ENCODE data around the gene MCFD2. TPM values are rescaled to one million over a fixed set of nuclear protein-coding genes. Genes with fewer than 3 reads are reported as not detected.

MCFD2 gene
- total and polyA plus RNA-seq, 2 experiments from 2014 or later = 161 to 196 TPM

DNA sequence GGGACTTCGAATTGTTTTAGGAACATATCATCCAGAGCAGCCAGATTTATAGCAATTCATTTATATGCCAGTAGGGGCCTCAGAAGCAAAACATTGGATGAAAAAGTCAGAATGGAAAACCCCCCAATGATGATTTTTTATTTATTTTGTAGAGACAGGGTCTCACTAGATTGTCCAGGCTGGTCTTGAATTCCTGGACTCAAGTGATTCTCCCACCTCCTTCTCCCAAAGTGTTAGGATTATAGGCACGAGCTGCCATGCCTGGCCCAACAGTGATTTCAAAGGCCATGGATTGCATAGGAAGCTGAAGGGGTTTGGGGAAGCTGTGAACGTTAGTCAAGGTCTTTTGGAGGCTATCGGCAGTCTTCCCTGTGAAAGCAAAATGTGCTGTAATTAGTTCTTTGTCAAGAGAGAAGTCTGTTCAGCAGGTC lies 21.9 kb upstream of the MCFD2 start:
- no peaks in the 10 kb centered on the region for H3K9me2 ChIP-seq (replicated peaks; ENCODE audit: insufficient read depth)
- peaks cover 9% of the 10 kb centered on the region for H3K79me2 ChIP-seq
- H2AFZ ChIP-seq = no peak overlapping the region
- H4K20me1 ChIP-seq (ENCODE audit: insufficient read depth, poor library complexity, severe bottlenecking) = no peaks in the 10 kb centered on the region
- DNase-seq (ENCODE audit: low spot score) = no peak
- H3K4me1 ChIP-seq (ENCODE audit: insufficient read depth) = peaks cover 22% of the 10 kb centered on the region
- H3K27ac ChIP-seq = no peak overlapping the region
- H3K9me3 ChIP-seq (ENCODE audit: low read depth) = no peaks in the 10 kb centered on the region
- H3K36me3 ChIP-seq (replicated peaks; ENCODE audit: insufficient read depth, low read depth) = no peaks in the 10 kb centered on the region
- no peaks in the 10 kb centered on the region for H3K27me3 ChIP-seq
- no peak overlapping the region for H3K4me2 ChIP-seq
- 68% methylated on average over 4 of the region's 4 CpGs for whole genome bisulfite sequencing (ENCODE audit: low lambda C conversion rate, missing lambda C conversion rate)
- TF ChIP-seq, protein P1, sequence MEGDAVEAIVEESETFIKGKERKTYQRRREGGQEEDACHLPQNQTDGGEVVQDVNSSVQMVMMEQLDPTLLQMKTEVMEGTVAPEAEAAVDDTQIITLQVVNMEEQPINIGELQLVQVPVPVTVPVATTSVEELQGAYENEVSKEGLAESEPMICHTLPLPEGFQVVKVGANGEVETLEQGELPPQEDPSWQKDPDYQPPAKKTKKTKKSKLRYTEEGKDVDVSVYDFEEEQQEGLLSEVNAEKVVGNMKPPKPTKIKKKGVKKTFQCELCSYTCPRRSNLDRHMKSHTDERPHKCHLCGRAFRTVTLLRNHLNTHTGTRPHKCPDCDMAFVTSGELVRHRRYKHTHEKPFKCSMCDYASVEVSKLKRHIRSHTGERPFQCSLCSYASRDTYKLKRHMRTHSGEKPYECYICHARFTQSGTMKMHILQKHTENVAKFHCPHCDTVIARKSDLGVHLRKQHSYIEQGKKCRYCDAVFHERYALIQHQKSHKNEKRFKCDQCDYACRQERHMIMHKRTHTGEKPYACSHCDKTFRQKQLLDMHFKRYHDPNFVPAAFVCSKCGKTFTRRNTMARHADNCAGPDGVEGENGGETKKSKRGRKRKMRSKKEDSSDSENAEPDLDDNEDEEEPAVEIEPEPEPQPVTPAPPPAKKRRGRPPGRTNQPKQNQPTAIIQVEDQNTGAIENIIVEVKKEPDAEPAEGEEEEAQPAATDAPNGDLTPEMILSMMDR (IDR thresholded peaks at IDR 0.05; ENCODE audit: poor library complexity) = peak; percentile 16
- TF ChIP-seq EZH2phosphoT487 (IDR thresholded peaks at IDR 0.05; ENCODE audit: low read depth, severe bottlenecking, unreplicated experiment) (no peak), EZH2 (IDR thresholded peaks at IDR 0.05; ENCODE audit: borderline replicate concordance) (no peak)
- H3K4me3 ChIP-seq = no peak overlapping the region

GRCh38 chr2:46936566-46936965 lies 21.0 kb upstream of the MCFD2 start:
- Histone ChIP-seq H3K27ac (no peak overlapping the region), H3K27me3 (no peaks in the 10 kb centered on the region), H2AFZ (no peak overlapping the region), H3K4me1 (ENCODE audit: insufficient read depth) (peaks cover 16% of the 10 kb centered on the region), H3K4me3 (no peak overlapping the region), H3K36me3 (replicated peaks; ENCODE audit: insufficient read depth, low read depth) (no peaks in the 10 kb centered on the region), H3K79me2 (peaks cover 3% of the 10 kb centered on the region), H3K9me2 (replicated peaks; ENCODE audit: insufficient read depth) (no peaks in the 10 kb centered on the region), H3K4me2 (no peak overlapping the region), H4K20me1 (ENCODE audit: insufficient read depth, poor library complexity, severe bottlenecking) (no peaks in the 10 kb centered on the region), H3K9me3 (ENCODE audit: low read depth) (no peaks in the 10 kb centered on the region)
- 89% methylated on average over 5 of the region's 5 CpGs for WGBS (ENCODE audit: low lambda C conversion rate, missing lambda C conversion rate)
- no peak for DNase-seq (ENCODE audit: low spot score)
- TF ChIP-seq, protein P1 (IDR thresholded peaks at IDR 0.05; ENCODE audit: poor library complexity) = no peak

DNA sequence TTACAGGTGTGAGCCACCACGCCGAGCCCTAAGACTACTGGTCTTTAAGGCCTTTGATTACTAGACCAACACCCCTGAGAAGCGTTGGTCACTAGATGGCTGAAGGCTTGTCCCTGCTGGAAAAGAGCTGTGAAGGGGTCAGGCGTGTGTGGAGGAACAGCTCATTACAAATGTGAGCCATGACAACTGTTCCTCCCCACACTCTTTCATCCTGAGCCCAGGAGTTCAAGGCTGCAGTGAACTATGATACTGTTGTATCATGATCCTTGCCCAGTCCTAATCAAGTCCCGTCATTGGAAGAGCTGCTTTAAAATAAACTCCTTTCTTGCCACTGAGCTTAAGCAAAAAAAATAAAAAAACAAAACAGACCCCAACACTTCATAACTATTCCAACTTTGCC lies 19.5 kb upstream of the MCFD2 start:
- peaks cover 3% of the 10 kb centered on the region for H3K9me3 ChIP-seq (ENCODE audit: low read depth)
- no peak for DNase-seq (ENCODE audit: low spot score)
- peaks cover 10% of the 10 kb centered on the region for H3K4me1 ChIP-seq (ENCODE audit: insufficient read depth)
- H3K4me3 ChIP-seq = no peak overlapping the region
- H3K4me2 ChIP-seq = no peak overlapping the region
- TF ChIP-seq, protein P1 (IDR thresholded peaks at IDR 0.05; ENCODE audit: poor library complexity) = no peak
- TF ChIP-seq EZH2phosphoT487 (IDR thresholded peaks at IDR 0.05; ENCODE audit: low read depth, severe bottlenecking, unreplicated experiment) (no peak), EZH2 (IDR thresholded peaks at IDR 0.05; ENCODE audit: borderline replicate concordance) (no peak)
- no peak overlapping the region for H3K27ac ChIP-seq
- WGBS (ENCODE audit: low lambda C conversion rate, missing lambda C conversion rate) = 96% methylated on average over 5 of the region's 5 CpGs
- no peak overlapping the region for H2AFZ ChIP-seq
- H3K9me2 ChIP-seq (replicated peaks; ENCODE audit: insufficient read depth) = no peaks in the 10 kb centered on the region
- H3K36me3 ChIP-seq (replicated peaks; ENCODE audit: insufficient read depth, low read depth) = no peaks in the 10 kb centered on the region
- no peaks in the 10 kb centered on the region for H3K27me3 ChIP-seq
- H4K20me1 ChIP-seq (ENCODE audit: insufficient read depth, poor library complexity, severe bottlenecking) = no peaks in the 10 kb centered on the region
- H3K79me2 ChIP-seq = peaks cover 3% of the 10 kb centered on the region

GRCh38 chr2:46929612-46930011 lies 14.0 kb upstream of the MCFD2 start:
- no peaks in the 10 kb centered on the region for H3K79me2 ChIP-seq
- no peak overlapping the region for H2AFZ ChIP-seq
- 95% methylated on average over 1 of the region's 1 CpG for WGBS (ENCODE audit: low lambda C conversion rate, missing lambda C conversion rate)
- peaks cover 3% of the 10 kb centered on the region for H3K9me3 ChIP-seq (ENCODE audit: low read depth)
- H3K27ac ChIP-seq = no peak overlapping the region
- no peaks in the 10 kb centered on the region for H3K9me2 ChIP-seq (replicated peaks; ENCODE audit: insufficient read depth)
- no peaks in the 10 kb centered on the region for H3K4me1 ChIP-seq (ENCODE audit: insufficient read depth)
- H3K4me2 ChIP-seq = no peak overlapping the region
- H3K36me3 ChIP-seq (replicated peaks; ENCODE audit: insufficient read depth, low read depth) = no peaks in the 10 kb centered on the region
- no peaks in the 10 kb centered on the region for H4K20me1 ChIP-seq (ENCODE audit: insufficient read depth, poor library complexity, severe bottlenecking)
- TF ChIP-seq EZH2phosphoT487 (IDR thresholded peaks at IDR 0.05; ENCODE audit: low read depth, severe bottlenecking, unreplicated experiment) (no peak), EZH2 (IDR thresholded peaks at IDR 0.05; ENCODE audit: borderline replicate concordance) (no peak)
- TF ChIP-seq, protein P1 (IDR thresholded peaks at IDR 0.05; ENCODE audit: poor library complexity) = no peak
- no peaks in the 10 kb centered on the region for H3K27me3 ChIP-seq
- H3K4me3 ChIP-seq = no peak overlapping the region
- DNase-seq (ENCODE audit: low spot score) = no peak
